GM10266 (cell line): ENCODE results near the gene MYH2.

Source experiments
- DNase-seq: peaks from one replicate; pipeline ENCODE4 v3.0.0; 2012; ENCODE audit errors: extremely low spot score
- CTCF ChIP-seq: IDR thresholded peaks from 2 replicates; pipeline ENCODE4 v1.5.1; 2012; ENCODE audit warnings: mild to moderate bottlenecking, low read depth; ENCODE audit not compliant: control insufficient read depth, insufficient read depth; ENCODE audit errors: missing control alignments

The MYH2 gene

GRCh38 chr17:10474536-10474935, 74.9 kb downstream of the MYH2 start:
- DNase-seq = no peak
- no peak for TF ChIP-seq CTCF

GRCh38 chr17:10471858-10472257, 77.6 kb downstream of the MYH2 start:
- TF ChIP-seq CTCF = no peak
- DNase-seq = no peak
